Fibroblast of lung (primary cell): Measurements from ENCODE around the gene CRTAC1. TPM values are rescaled to one million over a fixed set of nuclear protein-coding genes. Genes with fewer than 3 reads are reported as not detected.

Experiments
- DNase-seq, 2 donors: peaks; one replicate each; pipeline versions ENCODE4 v3.0.0 to v3.0.0-alpha.2; 2010; ENCODE audit warnings: low read depth in 2 of 2
- H2AFZ ChIP-seq: 2 replicates; pipeline ENCODE4 v1.5.1; 2012; ENCODE audit warnings: low read length, control low read depth, inconsistent platforms
- H3K27ac ChIP-seq: 2 replicates; pipeline ENCODE4 v1.5.1; 2011; ENCODE audit warnings: low read length, control low read depth; ENCODE audit not compliant: insufficient read depth
- H3K27me3 ChIP-seq: 2 replicates; pipeline ENCODE4 v1.5.1; 2011; ENCODE audit warnings: mild to moderate bottlenecking, low read length; ENCODE audit not compliant: control insufficient read depth, insufficient read depth
- H3K36me3 ChIP-seq: 2 replicates; pipeline ENCODE4 v1.5.1; 2011; ENCODE audit warnings: low read length; ENCODE audit not compliant: control insufficient read depth, insufficient read depth
- H3K4me1 ChIP-seq: 2 replicates; pipeline ENCODE4 v1.5.1; 2011; ENCODE audit warnings: low read length; ENCODE audit not compliant: control insufficient read depth, insufficient read depth; ENCODE audit errors: extremely low read depth
- H3K4me2 ChIP-seq: 2 replicates; pipeline ENCODE4 v1.5.1; 2011; ENCODE audit warnings: low read length, control low read depth; ENCODE audit not compliant: insufficient read depth; ENCODE audit errors: extremely low read depth
- H3K4me3 ChIP-seq, 4 experiments: fragments of 200-600 bp in 1 of 4; sonication (generic) in 1 of 4; replicated peaks in 1 of 4; 2 replicates each; pipeline ENCODE4 v1.5.1; 2011 to 2016; ENCODE audit warnings: low read length in 4 of 4, low read depth in 3 of 4, mild to moderate bottlenecking in 3 of 4, control low read depth in 2 of 4, inconsistent platforms in 1 of 4, mixed read lengths in 1 of 4; ENCODE audit not compliant: insufficient read depth in 1 of 4; ENCODE audit errors: control extremely low read depth in 1 of 4
- H3K79me2 ChIP-seq: 2 replicates; pipeline ENCODE4 v1.5.1; 2012; ENCODE audit warnings: mild to moderate bottlenecking, low read length, inconsistent platforms; ENCODE audit not compliant: control insufficient read depth, insufficient read depth
- H3K9ac ChIP-seq: 2 replicates; pipeline ENCODE4 v1.5.1; 2011; ENCODE audit warnings: mild to moderate bottlenecking, low read length, control low read depth; ENCODE audit not compliant: insufficient read depth
- H3K9me3 ChIP-seq: 2 replicates; pipeline ENCODE4 v1.5.1; 2012; ENCODE audit warnings: low read depth, low read length; ENCODE audit not compliant: control insufficient read depth, insufficient read depth
- H4K20me1 ChIP-seq: 2 replicates; pipeline ENCODE4 v1.5.1; 2011; ENCODE audit warnings: low read length; ENCODE audit not compliant: control insufficient read depth, insufficient read depth; ENCODE audit errors: extremely low read depth
- EZH2 ChIP-seq: IDR thresholded peaks from 2 replicates; pipeline ENCODE4 v1.5.1; 2012; ENCODE audit warnings: low read length, control low read depth, mild to moderate bottlenecking; ENCODE audit errors: missing control alignments
- polyA plus RNA-seq, 2 donors: library from polyadenylated mRNA; depleted of rRNA in 1 of 2; stranded (reverse) in 1 of 2; unstranded in 1 of 2; fragments of >200 nt; gene quantifications; 2 replicates each; pipeline ENCODE4 v1.2.1, GENCODE V29; 2011 to 2012; ENCODE audit warnings: missing spikeins in 1 of 2
- total RNA-seq: library from RNA; depleted of rRNA; stranded (reverse); fragments of >200 nt; gene quantifications from 2 replicates; pipeline ENCODE4 v1.2.1, GENCODE V29; 2014
- TF ChIP-seq, protein P1 (sequence below), 2 donors: IDR thresholded peaks in 1 of 2; conservative IDR thresholded peaks in 1 of 2; 1 replicate in 1 of 2; 2 replicates in 1 of 2; pipeline ENCODE4 v1.5.1; 2011 to 2012; ENCODE audit warnings: low read length in 2 of 2, control low read depth in 1 of 2, inconsistent platforms in 1 of 2, low read depth in 1 of 2, mild to moderate bottlenecking in 1 of 2

The CRTAC1 gene
- total and polyA plus RNA-seq, 2 donors (not counting 1 experiment from before 2014, with no cell fraction given), result not detected

DNA sequence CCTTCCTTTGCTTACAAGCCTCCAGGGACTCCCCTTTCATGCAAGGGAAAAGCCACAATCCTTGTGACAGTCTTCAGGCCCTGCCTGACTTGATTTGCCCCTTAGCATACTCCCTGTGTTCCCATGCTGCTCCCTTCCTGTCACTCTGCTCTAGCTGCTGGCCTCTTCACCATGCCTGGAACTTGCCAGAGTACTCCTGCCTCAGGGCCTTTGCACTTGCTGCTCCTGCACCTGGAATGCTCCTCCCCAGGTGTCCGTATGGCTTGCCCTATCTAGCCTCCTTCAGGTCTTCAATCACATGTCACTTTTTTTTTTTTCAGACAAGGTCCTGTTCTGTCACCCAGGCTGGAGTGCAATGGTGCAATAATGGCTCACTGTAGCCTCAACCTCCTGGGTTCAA lies 203.5 kb downstream of the CRTAC1 start:
- H3K4me1 ChIP-seq, result no peaks in the 10 kb centered on the region
- no peak for TF ChIP-seq EZH2
- TF ChIP-seq, protein P1, sequence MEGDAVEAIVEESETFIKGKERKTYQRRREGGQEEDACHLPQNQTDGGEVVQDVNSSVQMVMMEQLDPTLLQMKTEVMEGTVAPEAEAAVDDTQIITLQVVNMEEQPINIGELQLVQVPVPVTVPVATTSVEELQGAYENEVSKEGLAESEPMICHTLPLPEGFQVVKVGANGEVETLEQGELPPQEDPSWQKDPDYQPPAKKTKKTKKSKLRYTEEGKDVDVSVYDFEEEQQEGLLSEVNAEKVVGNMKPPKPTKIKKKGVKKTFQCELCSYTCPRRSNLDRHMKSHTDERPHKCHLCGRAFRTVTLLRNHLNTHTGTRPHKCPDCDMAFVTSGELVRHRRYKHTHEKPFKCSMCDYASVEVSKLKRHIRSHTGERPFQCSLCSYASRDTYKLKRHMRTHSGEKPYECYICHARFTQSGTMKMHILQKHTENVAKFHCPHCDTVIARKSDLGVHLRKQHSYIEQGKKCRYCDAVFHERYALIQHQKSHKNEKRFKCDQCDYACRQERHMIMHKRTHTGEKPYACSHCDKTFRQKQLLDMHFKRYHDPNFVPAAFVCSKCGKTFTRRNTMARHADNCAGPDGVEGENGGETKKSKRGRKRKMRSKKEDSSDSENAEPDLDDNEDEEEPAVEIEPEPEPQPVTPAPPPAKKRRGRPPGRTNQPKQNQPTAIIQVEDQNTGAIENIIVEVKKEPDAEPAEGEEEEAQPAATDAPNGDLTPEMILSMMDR (conservative IDR thresholded peaks at IDR 0.05 in 1 of 2, IDR thresholded peaks at IDR 0.05 in 1 of 2; ENCODE audit: low read depth in 1 of 2, low read length in 2 of 2), result no peak

DNA sequence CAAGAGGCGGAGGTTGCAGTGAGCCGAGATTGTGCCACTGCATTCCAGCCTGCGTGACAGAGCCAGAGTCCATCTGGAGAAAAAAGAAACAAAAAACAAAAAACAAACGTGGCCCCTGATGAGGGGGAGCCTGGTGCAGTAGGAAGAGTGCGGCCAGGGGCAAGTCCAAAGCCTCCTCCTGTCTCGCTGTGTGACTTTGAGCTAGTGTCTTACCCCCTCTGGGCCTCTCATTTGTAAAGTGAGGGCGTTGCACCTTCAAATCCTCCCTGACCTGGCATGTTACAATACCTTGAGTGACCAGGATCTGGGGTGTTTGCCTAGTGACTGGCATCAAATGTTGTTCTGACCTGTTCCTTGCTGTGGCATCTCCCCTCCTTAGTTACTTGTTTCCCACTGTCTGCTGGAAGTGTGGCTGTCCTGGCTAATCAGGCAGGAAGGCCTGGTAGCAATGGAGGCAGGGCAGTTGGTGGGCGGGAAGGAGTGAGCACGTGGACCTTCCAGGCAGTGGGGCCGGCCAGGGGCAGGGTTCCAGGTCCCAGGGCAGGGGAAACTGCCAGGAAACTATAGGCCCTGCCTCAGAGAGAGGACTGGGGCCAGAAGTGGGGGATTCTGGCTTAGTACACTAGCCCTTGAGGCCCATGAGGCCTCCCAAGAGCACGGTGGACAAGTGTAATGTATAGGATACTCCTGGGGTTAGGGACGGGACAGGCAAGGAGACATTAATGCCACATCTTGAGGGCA lies 205.2 kb downstream of the CRTAC1 start:
- Histone ChIP-seq H3K9ac (no peak overlapping the region), H2AFZ (no peak overlapping the region), H3K4me3 (no peak overlapping the region), H3K27me3 (peaks cover 2% of the 10 kb centered on the region), H3K36me3 (no peaks in the 10 kb centered on the region), H3K9me3 (no peaks in the 10 kb centered on the region), H3K27ac (no peak overlapping the region), H3K79me2 (no peaks in the 10 kb centered on the region), H4K20me1 (no peaks in the 10 kb centered on the region), H3K4me1 (no peaks in the 10 kb centered on the region), H3K4me2 (no peak overlapping the region)
- TF ChIP-seq, protein P1 (conservative IDR thresholded peaks at IDR 0.05 in 1 of 2, IDR thresholded peaks at IDR 0.05 in 1 of 2; ENCODE audit: low read depth in 1 of 2, low read length in 2 of 2), result no peak
- TF ChIP-seq EZH2, result no peak
- no peak for DNase-seq

More for the DNA sequence above, 203.5 kb downstream of the CRTAC1 start:
- Histone ChIP-seq H3K9me3 (no peaks in the 10 kb centered on the region), H3K27ac (no peak overlapping the region), H4K20me1 (no peaks in the 10 kb centered on the region), H3K9ac (no peak overlapping the region), H3K4me2 (no peak overlapping the region), H3K79me2 (no peaks in the 10 kb centered on the region), H3K36me3 (no peaks in the 10 kb centered on the region), H3K27me3 (peaks cover 2% of the 10 kb centered on the region), H3K4me3 (no peak overlapping the region), H2AFZ (no peak overlapping the region)
- no peak for DNase-seq

DNA sequence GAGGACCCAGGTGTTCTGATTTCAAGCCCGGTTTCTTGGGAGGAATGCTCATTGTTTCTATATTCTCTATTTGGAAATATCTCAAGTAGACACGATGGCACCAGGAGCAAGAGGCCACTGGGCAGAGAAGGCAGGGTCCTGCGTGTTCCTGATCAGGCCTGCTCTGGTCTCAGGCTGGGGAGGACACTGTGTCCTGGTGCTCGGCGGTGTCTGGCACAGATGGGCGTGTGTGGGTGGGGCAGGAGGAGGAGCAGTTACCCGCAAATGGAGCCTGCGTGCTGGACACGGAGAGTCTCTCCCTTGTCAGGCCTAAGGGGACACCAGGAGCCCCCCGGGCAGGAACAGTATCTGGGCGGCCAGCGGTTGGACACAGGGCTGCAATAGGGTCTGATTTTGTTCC lies 206.7 kb downstream of the CRTAC1 start:
- H3K4me3 ChIP-seq, result no peak overlapping the region
- no peak overlapping the region for H2AFZ ChIP-seq
- H3K27ac ChIP-seq, result no peak overlapping the region
- no peak for DNase-seq
- TF ChIP-seq, protein P1 (conservative IDR thresholded peaks at IDR 0.05 in 1 of 2, IDR thresholded peaks at IDR 0.05 in 1 of 2; ENCODE audit: low read depth in 1 of 2, low read length in 2 of 2), result no peak
- no peak for TF ChIP-seq EZH2
- no peaks in the 10 kb centered on the region for H3K36me3 ChIP-seq
- no peaks in the 10 kb centered on the region for H3K79me2 ChIP-seq
- no peak overlapping the region for H3K4me2 ChIP-seq
- H4K20me1 ChIP-seq, result no peaks in the 10 kb centered on the region
- no peak overlapping the region for H3K9ac ChIP-seq
- H3K27me3 ChIP-seq, result peaks cover 2% of the 10 kb centered on the region
- no peaks in the 10 kb centered on the region for H3K4me1 ChIP-seq
- H3K9me3 ChIP-seq, result no peaks in the 10 kb centered on the region
